Ovary (tissue), 9 donors: ENCODE data around the gene SLC1A4. TPM values are rescaled to one million over a fixed set of nuclear protein-coding genes. Genes with fewer than 3 reads are reported as not detected.

ENCODE experiments used
- DNase-seq, 5 donors: peaks; one replicate each; pipeline ENCODE4 v3.0.0-alpha.2; 2019 to 2020
- H3K27ac ChIP-seq, 2 donors: fragments of 200-600 bp; one replicate each; pipeline versions ENCODE4 v1.5.1 to v1.8.0; 2019 to 2022
- H3K27me3 ChIP-seq: fragments of 200-600 bp; one replicate; pipeline ENCODE4 v1.8.0; 2022
- H3K36me3 ChIP-seq: fragments of 200-600 bp; sonication (generic); one replicate; pipeline ENCODE4 v1.5.1; 2019
- H3K4me1 ChIP-seq: one replicate; pipeline ENCODE4 v1.8.1; 2013; ENCODE audit warnings: mild to moderate bottlenecking, moderate library complexity; ENCODE audit not compliant: insufficient read depth
- H3K4me3 ChIP-seq: fragments of 200-600 bp; sonication (generic); one replicate; pipeline ENCODE4 v1.5.1; 2017
- H3K9me3 ChIP-seq, 2 donors: fragments of 200-600 bp in 1 of 2; sonication (generic) in 1 of 2; one replicate each; pipeline versions ENCODE4 v1.5.1 to v1.8.1; 2013 to 2019; ENCODE audit warnings: mild to moderate bottlenecking in 1 of 2, moderate library complexity in 1 of 2
- CTCF ChIP-seq, 3 donors: fragments of 450-650 bp in 2 of 3; fragments of 200-600 bp in 1 of 3; IDR thresholded peaks; one replicate each; pipeline versions ENCODE4 v1.5.1 to v1.8.0; 2016 to 2022; ENCODE audit warnings: antibody characterized with exemption in 3 of 3, mild to moderate bottlenecking in 1 of 3
- EP300 ChIP-seq: sonication (generic); formaldehyde crosslinking; IDR thresholded peaks from one replicate; pipeline ENCODE4 v1.6.1; 2017; ENCODE audit warnings: antibody characterized with exemption
- POLR2A ChIP-seq: fragments of 450-650 bp; IDR thresholded peaks from one replicate; pipeline ENCODE4 v1.6.1; 2017; ENCODE audit warnings: antibody characterized with exemption, mild to moderate bottlenecking, moderate library complexity
- WGBS, 3 donors: extraction: QIAGEN DNeasy Blood & Tissue Kit in 1 of 3; methylation state at CpG; one replicate each; pipeline versions ENCODE4 v1.1.5 to v1.1.7; 2013 to 2017; 5-methylcytosine and 5-hydroxymethylcytosine counted together
- intact Hi-C, 4 donors: fragments of 100-400 bp; cut with DNase I; formaldehyde crosslinking; loops; one replicate each; pipeline versions ENCODE4 v1.11.0 to v1.15.1; 2022 to 2023
- polyA plus RNA-seq, 2 donors: library from polyadenylated mRNA; stranded (reverse); fragments of 200-250 nt in 1 of 2; fragments of 350-450 nt in 1 of 2; fragmentation: Illumina TruSeq in 1 of 2; extraction: RNeasy Lipid Tissue Mini Kit (QIAGEN cat#74804) in 1 of 2; gene quantifications; one replicate each; pipeline ENCODE4 v1.2.3, GENCODE V29; 2013 to 2014
- total RNA-seq, 7 donors: library from RNA; depleted of rRNA in 2 of 7; stranded (reverse); fragments of >200 nt in 2 of 7; fragmentation: NEBNext Ultra II Directional in 3 of 7; extraction: Animal tissue kit (Norgen Biotek cat#: 25700) in 3 of 7; gene quantifications; one replicate each; pipeline versions ENCODE4 v1.1.0 to v1.2.4, GENCODE V29; 2016 to 2023
- donor health status: DM: no; HTN: no; CAD: no; lungs with moderate emphysema.
- donor health status: DM: no; HTN: no; CAD: no.
- donor health status: Bipolar disorder and iron deficiency.
- donor health status: DM: yes; HTN: yes; CAD: no.
- donor health status: DM: no; HTN: no; CAD: no.
- donor health status: DM: yes; HTN: yes; CAD: no.

SLC1A4 gene
- total and polyA plus RNA-seq, 9 donors = 5.3 to 51.1 (median 21.3) TPM

GRCh38 chr2:65037178-65037577 lies 48.0 kb downstream of the SLC1A4 start:
- H3K36me3 ChIP-seq = no peaks in the 10 kb centered on the region
- no peak for DNase-seq
- no peak overlapping the region for H3K4me3 ChIP-seq
- H3K9me3 ChIP-seq = no peaks in the 10 kb centered on the region
- H3K27me3 ChIP-seq = no peaks in the 10 kb centered on the region
- H3K4me1 ChIP-seq = no peaks in the 10 kb centered on the region
- WGBS, 3 donors = 73 to 77% (median 76%) methylated on average over 3 of the region's 3 CpGs
- no peak overlapping the region for H3K27ac ChIP-seq
- TF ChIP-seq EP300 (no peak), POLR2A (no peak), CTCF (IDR thresholded peaks at IDR 0.05) (no peak)
- intact Hi-C loops = loop anchor here in 2 of 4 donors (5.0 kb wide), 2 partner anchors 50 to 120 kb away; partner anchors contain the start of gene SLC1A4 (in 1 of the 2)

- no peaks in the 10 kb centered on the region for H3K27me3 ChIP-seq
- 88 to 91% (median 89%) methylated on average over 3 of the region's 3 CpGs for WGBS, 3 donors
These were observed 50.4 kb downstream of the SLC1A4 start for GRCh38 chr2:65039640-65040039.

GRCh38 chr2:65040400-65041261 lies 51.4 kb downstream of the SLC1A4 start:
- Histone ChIP-seq H3K36me3 (no peaks in the 10 kb centered on the region), H3K4me3 (no peak overlapping the region), H3K9me3 (no peaks in the 10 kb centered on the region), H3K27me3 (no peaks in the 10 kb centered on the region), H3K4me1 (no peaks in the 10 kb centered on the region), H3K27ac (no peak overlapping the region)
- 28 to 33% (median 32%) methylated on average over 13 of the region's 13 CpGs for WGBS, 3 donors
- intact Hi-C loops = loop anchor here in 2 of 4 donors (2.0 kb wide), 1 partner anchor 124 kb away; no protein-coding TSS in a partner anchor
- peak; percentile 12 for TF ChIP-seq POLR2A
- peak; percentile 74 to 92 (median 89) for TF ChIP-seq CTCF (IDR thresholded peaks at IDR 0.05)
- no peak for TF ChIP-seq EP300
- DNase-seq = peak; percentile 83 to 88 (median 86)

More at GRCh38 chr2:65039640-65040039, 50.4 kb downstream of the SLC1A4 start:
- Histone ChIP-seq H3K36me3 (no peaks in the 10 kb centered on the region), H3K4me3 (no peak overlapping the region), H3K4me1 (no peaks in the 10 kb centered on the region), H3K27ac (no peak overlapping the region), H3K9me3 (no peaks in the 10 kb centered on the region)
- DNase-seq = no peak
- TF ChIP-seq POLR2A (no peak), EP300 (no peak), CTCF (IDR thresholded peaks at IDR 0.05) (no peak)
- intact Hi-C loops = loop anchor here (2.0 to 5.0 kb wide), 4 partner anchors 52 to 123 kb away; partner anchors contain the start of gene SLC1A4 (in 1 of the 4)

GRCh38 chr2:65043001-65043400 lies 53.8 kb downstream of the SLC1A4 start:
- no peak for DNase-seq
- intact Hi-C loops = no loop called here
- Histone ChIP-seq H3K27ac (no peak overlapping the region), H3K36me3 (no peaks in the 10 kb centered on the region), H3K4me3 (no peak overlapping the region), H3K4me1 (no peaks in the 10 kb centered on the region), H3K27me3 (no peaks in the 10 kb centered on the region), H3K9me3 (no peaks in the 10 kb centered on the region)
- WGBS, 3 donors = 64 to 74% (median 67%) methylated on average over 2 of the region's 2 CpGs
- no peak for TF ChIP-seq CTCF (IDR thresholded peaks at IDR 0.05)
- no peak for TF ChIP-seq POLR2A
- TF ChIP-seq EP300 = no peak
